HEK293T (cell line): ENCODE results near the gene EP300.

Experiments used
- CTCF ChIA-PET: fragments of 350-600 bp; formaldehyde crosslinking; extraction: SDS; loops from one replicate; lab custom pipeline; 2021; ENCODE audit warnings: antibody characterized with exemption, inconsistent platforms; lab: Yijun Ruan, JAX
- POLR2A ChIA-PET: fragments of 350-600 bp; formaldehyde crosslinking; extraction: SDS; loops from one replicate; lab custom pipeline; 2020; ENCODE audit warnings: antibody characterized with exemption, inconsistent platforms; lab: Yijun Ruan, JAX
- DNase-seq: peaks from one replicate; pipeline ENCODE4 v3.0.0; 2012; ENCODE audit warnings: mixed read lengths; ENCODE audit errors: extremely low spot score
- ARNT ChIP-seq: fragments of 450-650 bp; IDR thresholded peaks from 2 replicates; pipeline ENCODE4 v1.6.1; 2017; ENCODE audit warnings: mild to moderate bottlenecking
- BHLHE40 ChIP-seq: fragments of 450-650 bp; IDR thresholded peaks from 2 replicates; pipeline ENCODE4 v1.6.1; 2016; ENCODE audit warnings: mild to moderate bottlenecking, moderate library complexity, borderline replicate concordance
- CTBP1 ChIP-seq: fragments of 450-650 bp; IDR thresholded peaks from 2 replicates; pipeline ENCODE4 v1.6.1; 2016; ENCODE audit warnings: borderline replicate concordance
- ELF4 ChIP-seq: fragments of 450-650 bp; IDR thresholded peaks from 2 replicates; pipeline ENCODE4 v1.6.1; 2017; ENCODE audit warnings: antibody characterized with exemption
- FOXA1 ChIP-seq: fragments of 450-650 bp; IDR thresholded peaks from 2 replicates; pipeline ENCODE4 v1.6.1; 2016; ENCODE audit warnings: mild to moderate bottlenecking
- FOXK2 ChIP-seq: fragments of 450-650 bp; IDR thresholded peaks from 2 replicates; pipeline ENCODE4 v1.6.1; 2016; ENCODE audit warnings: mild to moderate bottlenecking
- FOXM1 ChIP-seq: fragments of 450-650 bp; IDR thresholded peaks from 2 replicates; pipeline ENCODE4 v1.6.1; 2017; ENCODE audit warnings: mild to moderate bottlenecking, borderline replicate concordance
- HDGF ChIP-seq: fragments of 450-650 bp; IDR thresholded peaks from 2 replicates; pipeline ENCODE4 v1.6.1; 2017; ENCODE audit warnings: antibody characterized with exemption, borderline replicate concordance
- L3MBTL2 ChIP-seq: fragments of 450-650 bp; conservative IDR thresholded peaks from 2 replicates; pipeline ENCODE4 v1.6.1; 2016; ENCODE audit warnings: mild to moderate bottlenecking
- LEF1 ChIP-seq: fragments of 450-650 bp; IDR thresholded peaks from 2 replicates; pipeline ENCODE4 v1.6.1; 2017; ENCODE audit warnings: mild to moderate bottlenecking, borderline replicate concordance
- NFRKB ChIP-seq: fragments of 450-650 bp; IDR thresholded peaks from 2 replicates; pipeline ENCODE4 v1.6.1; 2016; ENCODE audit warnings: mild to moderate bottlenecking, moderate library complexity
- PKNOX1 ChIP-seq: fragments of 450-650 bp; IDR thresholded peaks from 2 replicates; pipeline ENCODE4 v1.6.1; 2016
- SP1 ChIP-seq: fragments of 450-650 bp; IDR thresholded peaks from 2 replicates; pipeline ENCODE4 v1.6.1; 2017
- SUZ12 ChIP-seq: fragments of 450-650 bp; IDR thresholded peaks from 2 replicates; pipeline ENCODE4 v1.6.1; 2016; ENCODE audit warnings: mild to moderate bottlenecking
- TARDBP ChIP-seq: fragments of 450-650 bp; IDR thresholded peaks from 2 replicates; pipeline ENCODE4 v1.6.1; 2016
- ZNF384 ChIP-seq: fragments of 450-650 bp; IDR thresholded peaks from 2 replicates; pipeline ENCODE4 v1.6.1; 2016

Gene EP300

GRCh38 chr22:41091132-41092022, 1.0 kb upstream of the EP300 start:
- peak; percentile 98 for DNase-seq
- TF ChIP-seq L3MBTL2 (peak; percentile 28; the same call in 1 of the 2 replicates), ELF4 (peak; percentile 67), CTBP1 (no peak), NFRKB (peak; percentile 85), HDGF (0 out of 2 replicates have a peak, but pooled peaks have one; percentile 64), ARNT (no peak)
- CTCF ChIA-PET = no interaction called here
- POLR2A ChIA-PET = interaction anchor here (0.6 to 6.2 kb wide), 8 partner anchors 9 to 140 kb away, joined by 3 to 55 read pairs (median 4); partner anchors contain the start of gene RBX1

DNA sequence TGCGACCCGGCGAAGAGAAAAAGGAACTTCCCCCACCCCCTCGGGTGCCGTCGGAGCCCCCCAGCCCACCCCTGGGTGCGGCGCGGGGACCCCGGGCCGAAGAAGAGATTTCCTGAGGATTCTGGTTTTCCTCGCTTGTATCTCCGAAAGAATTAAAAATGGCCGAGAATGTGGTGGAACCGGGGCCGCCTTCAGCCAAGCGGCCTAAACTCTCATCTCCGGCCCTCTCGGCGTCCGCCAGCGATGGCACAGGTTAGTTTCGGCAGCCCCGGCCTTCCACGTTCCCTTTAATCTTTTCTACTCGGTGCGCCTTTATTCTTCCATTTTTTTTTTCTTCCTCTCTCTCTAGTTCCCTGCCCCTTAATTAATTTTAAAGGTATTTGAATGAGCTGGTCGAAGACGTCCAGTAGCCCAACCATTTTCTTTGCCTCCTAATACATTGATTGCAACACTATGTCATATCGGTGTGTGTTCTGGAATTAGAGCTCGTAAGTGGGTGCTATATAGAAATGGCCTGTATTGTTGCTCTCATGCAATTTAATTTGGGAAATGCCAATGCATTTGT, 537 bp downstream of the EP300 start:
- CTCF ChIA-PET = interaction anchor here (0.5 to 1.3 kb wide), 4 partner anchors 13 to 437 kb away, joined by 3 to 4 read pairs (median 4); no protein-coding TSS in a partner anchor
- POLR2A ChIA-PET = interaction anchor here (0.6 to 6.2 kb wide), 6 partner anchors 28 to 171 kb away, joined by 3 to 55 read pairs (median 5); partner anchors contain the start of gene RBX1
- no peak for DNase-seq
- TF ChIP-seq FOXA1 (no peak), FOXM1 (no peak), HDGF (no peak), ARNT (no peak)

DNA sequence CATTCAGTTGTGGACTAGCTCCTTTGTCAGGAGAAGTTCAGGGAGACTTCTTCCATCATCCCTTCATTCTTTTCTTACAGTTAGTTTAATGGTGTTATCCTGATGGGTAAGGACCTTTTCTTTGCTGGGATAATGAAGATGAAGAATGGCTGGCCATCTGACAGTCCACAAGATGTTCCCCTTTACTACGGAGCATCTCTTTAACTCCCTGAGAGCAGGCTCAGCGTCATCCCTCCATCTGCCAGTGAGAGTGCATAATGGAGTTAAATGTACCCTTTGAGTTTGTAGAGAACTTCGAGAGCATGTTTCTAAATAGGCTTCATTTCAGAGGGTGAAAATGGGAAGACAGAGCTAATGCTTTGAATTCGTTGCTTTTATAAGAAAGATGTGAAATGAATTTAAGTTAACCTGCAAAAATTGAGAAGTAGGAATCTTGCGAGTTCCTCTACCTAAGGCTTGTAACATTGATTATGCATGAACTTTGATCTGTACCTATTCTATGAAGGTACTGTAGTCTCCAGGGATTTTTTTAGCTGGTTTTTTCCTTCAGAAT, 1.7 kb downstream of the EP300 start:
- CTCF ChIA-PET = interaction anchor here (0.8 to 1.3 kb wide), 3 partner anchors 11 to 41 kb away, joined by 3 to 4 read pairs (median 4); no protein-coding TSS in a partner anchor
- no peak for DNase-seq
- TF ChIP-seq LEF1 (no peak), PKNOX1 (no peak)
- POLR2A ChIA-PET = interaction anchor here (5.7 to 6.2 kb wide), 2 partner anchors 72 to 142 kb away, joined by 42 to 55 read pairs; partner anchors contain the start of gene RBX1

DNA sequence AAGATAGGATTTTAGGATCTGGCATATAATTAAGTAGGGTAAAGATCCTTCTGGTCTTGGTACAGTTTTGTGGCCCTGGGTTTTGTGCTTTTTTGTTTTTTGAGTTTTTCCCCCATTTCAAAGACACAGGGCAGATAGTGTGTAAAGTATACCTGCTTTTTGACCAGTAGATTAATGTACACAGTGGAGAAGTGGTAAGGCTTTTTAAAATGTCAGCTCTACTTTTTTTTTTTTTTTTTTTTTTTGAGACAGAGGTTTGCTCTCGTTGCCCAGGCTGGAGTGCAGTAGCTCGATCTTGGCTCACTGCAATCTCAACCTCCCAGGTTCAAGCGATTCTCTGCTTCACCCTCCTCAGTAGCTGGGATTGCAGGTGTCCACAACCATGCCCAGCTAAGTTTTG, 4.0 kb downstream of the EP300 start:
- DNase-seq = no peak
- ChIA-PET POLR2A (interaction anchor here (1.8 kb wide), 1 partner anchor 145 kb away, joined by 13 read pairs; the partner anchor contains the start of gene RBX1), CTCF (interaction anchor here (0.9 kb wide), 1 partner anchor 174 kb away, joined by 4 read pairs; no protein-coding TSS in a partner anchor)
- TF ChIP-seq LEF1 (no peak), ZNF384 (peak; percentile 78), SP1 (no peak), L3MBTL2 (no peak)

DNA sequence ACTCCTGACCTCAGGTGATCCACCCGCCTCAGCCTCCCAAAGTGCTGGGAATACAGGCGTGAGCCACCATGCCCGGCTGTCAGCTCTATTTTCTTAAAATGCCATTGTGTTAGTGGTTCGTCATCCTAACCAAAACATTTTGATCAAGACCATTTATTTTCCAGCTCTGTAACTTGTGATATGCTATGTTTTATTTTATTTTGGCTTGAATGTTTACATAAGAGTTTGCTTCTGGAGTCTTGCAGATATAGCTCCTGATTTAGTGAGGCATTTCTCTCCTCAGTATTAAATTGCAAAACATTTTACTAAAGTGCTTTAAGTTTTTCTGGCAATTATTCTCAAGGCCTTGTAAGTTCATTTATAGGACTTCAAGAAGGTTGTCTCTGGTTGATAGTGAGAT, 4.4 kb downstream of the EP300 start:
- ChIA-PET POLR2A (interaction anchor here (1.8 kb wide), 1 partner anchor 145 kb away, joined by 13 read pairs; the partner anchor contains the start of gene RBX1), CTCF (interaction anchor here (0.9 kb wide), 1 partner anchor 174 kb away, joined by 4 read pairs; no protein-coding TSS in a partner anchor)
- TF ChIP-seq PKNOX1 (no peak), LEF1 (no peak), FOXK2 (no peak), BHLHE40 (no peak), SUZ12 (no peak), CTBP1 (no peak), ARNT (no peak), FOXA1 (no peak), ZNF384 (no peak), FOXM1 (no peak), ELF4 (no peak), SP1 (no peak), TARDBP (no peak), NFRKB (no peak), HDGF (no peak), L3MBTL2 (no peak)
- DNase-seq = no peak

GRCh38 chr22:41099036-41099435, 6.6 kb downstream of the EP300 start:
- TF ChIP-seq PKNOX1 = no peak
- TF ChIP-seq TARDBP = no peak
- no peak for TF ChIP-seq ELF4
- no peak for TF ChIP-seq HDGF
- no peak for TF ChIP-seq NFRKB
- no peak for TF ChIP-seq L3MBTL2
- TF ChIP-seq FOXK2 = no peak
- no peak for TF ChIP-seq LEF1
- TF ChIP-seq FOXA1 = no peak
- no peak for TF ChIP-seq SUZ12
- TF ChIP-seq ARNT = no peak
- TF ChIP-seq CTBP1 = no peak
- no peak for TF ChIP-seq ZNF384
- TF ChIP-seq SP1 = no peak
- no peak for TF ChIP-seq FOXM1
- TF ChIP-seq BHLHE40 = no peak
- DNase-seq = no peak
- POLR2A ChIA-PET = no interaction called here
- CTCF ChIA-PET = no interaction called here
